ENCODE measurements around the gene LEFTY2.

DNA sequence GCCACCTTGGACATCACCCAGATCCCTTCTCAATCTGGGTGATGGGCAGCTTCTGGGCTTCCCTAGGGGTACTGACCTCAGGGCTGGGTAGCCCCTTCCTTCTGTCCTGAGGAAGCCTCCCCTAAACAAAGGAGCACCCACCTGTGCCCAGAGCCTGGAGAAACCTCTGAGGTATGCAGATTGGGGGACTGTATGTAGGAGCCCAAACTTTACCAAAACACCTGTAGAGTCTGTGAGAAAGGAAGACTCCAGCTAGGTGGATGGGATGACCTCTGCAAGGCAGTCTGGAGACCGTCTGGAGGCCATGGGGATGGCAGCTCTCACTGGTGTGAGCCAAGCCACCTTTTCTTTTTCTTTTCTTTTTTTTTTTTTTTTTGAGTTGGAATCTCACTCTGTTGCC is 13.7 kb upstream of the LEFTY2 start:
- TF ChIP-seq, protein P1, sequence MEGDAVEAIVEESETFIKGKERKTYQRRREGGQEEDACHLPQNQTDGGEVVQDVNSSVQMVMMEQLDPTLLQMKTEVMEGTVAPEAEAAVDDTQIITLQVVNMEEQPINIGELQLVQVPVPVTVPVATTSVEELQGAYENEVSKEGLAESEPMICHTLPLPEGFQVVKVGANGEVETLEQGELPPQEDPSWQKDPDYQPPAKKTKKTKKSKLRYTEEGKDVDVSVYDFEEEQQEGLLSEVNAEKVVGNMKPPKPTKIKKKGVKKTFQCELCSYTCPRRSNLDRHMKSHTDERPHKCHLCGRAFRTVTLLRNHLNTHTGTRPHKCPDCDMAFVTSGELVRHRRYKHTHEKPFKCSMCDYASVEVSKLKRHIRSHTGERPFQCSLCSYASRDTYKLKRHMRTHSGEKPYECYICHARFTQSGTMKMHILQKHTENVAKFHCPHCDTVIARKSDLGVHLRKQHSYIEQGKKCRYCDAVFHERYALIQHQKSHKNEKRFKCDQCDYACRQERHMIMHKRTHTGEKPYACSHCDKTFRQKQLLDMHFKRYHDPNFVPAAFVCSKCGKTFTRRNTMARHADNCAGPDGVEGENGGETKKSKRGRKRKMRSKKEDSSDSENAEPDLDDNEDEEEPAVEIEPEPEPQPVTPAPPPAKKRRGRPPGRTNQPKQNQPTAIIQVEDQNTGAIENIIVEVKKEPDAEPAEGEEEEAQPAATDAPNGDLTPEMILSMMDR (conservative IDR thresholded peaks at IDR 0.05): no peak
- no peak for TF ChIP-seq ZFX (IDR thresholded peaks at IDR 0.05)

Measured in C4-2B (cell line).